ENCODE results near the gene DGUOK.

DNA sequence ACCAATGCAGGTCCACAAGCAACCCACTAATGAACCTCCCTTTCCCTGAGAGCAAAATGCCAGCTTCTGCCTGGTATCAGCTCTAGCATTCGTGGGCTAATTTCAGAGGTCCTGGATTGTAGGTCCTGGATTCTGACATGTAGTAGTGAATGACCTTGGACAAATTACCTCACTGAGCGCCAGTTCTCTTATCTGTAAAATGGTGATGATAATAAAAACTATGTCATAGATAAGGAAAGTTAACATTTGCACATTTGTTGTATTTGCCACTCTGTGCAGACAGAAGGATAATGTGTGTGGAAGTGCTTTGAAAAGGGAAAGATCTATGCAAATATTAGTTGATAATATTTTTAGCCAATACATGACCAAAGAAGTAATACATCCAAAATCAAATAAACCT, 53.9 kb downstream of the DGUOK start:
- TF ChIP-seq, protein P1, sequence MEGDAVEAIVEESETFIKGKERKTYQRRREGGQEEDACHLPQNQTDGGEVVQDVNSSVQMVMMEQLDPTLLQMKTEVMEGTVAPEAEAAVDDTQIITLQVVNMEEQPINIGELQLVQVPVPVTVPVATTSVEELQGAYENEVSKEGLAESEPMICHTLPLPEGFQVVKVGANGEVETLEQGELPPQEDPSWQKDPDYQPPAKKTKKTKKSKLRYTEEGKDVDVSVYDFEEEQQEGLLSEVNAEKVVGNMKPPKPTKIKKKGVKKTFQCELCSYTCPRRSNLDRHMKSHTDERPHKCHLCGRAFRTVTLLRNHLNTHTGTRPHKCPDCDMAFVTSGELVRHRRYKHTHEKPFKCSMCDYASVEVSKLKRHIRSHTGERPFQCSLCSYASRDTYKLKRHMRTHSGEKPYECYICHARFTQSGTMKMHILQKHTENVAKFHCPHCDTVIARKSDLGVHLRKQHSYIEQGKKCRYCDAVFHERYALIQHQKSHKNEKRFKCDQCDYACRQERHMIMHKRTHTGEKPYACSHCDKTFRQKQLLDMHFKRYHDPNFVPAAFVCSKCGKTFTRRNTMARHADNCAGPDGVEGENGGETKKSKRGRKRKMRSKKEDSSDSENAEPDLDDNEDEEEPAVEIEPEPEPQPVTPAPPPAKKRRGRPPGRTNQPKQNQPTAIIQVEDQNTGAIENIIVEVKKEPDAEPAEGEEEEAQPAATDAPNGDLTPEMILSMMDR (IDR thresholded peaks at IDR 0.05) = no peak
- TF ChIP-seq POLR2A (IDR thresholded peaks at IDR 0.05) = no peak

Measured in adrenal gland (tissue), 5 donors.